ENCODE results near the gene TM4SF1.
A peak's percentile ranks its signal among the peaks of the same experiment; 100 is the strongest.

The TM4SF1 gene

GRCh38 chr3:149327156-149327555 is 50.3 kb downstream of the TM4SF1 start:
- Histone ChIP-seq H4K8ac (ENCODE audit: low read depth, low read length) (no peak overlapping the region), H3K9me3 (ENCODE audit: insufficient read depth, low read depth, low read length) (no peaks in the 10 kb centered on the region), H3K14ac (ENCODE audit: low read length) (no peak overlapping the region), H2BK5ac (ENCODE audit: low read depth, low read length, poor library complexity) (no peak overlapping the region), H4K91ac (ENCODE audit: low read depth, low read length) (no peak overlapping the region), H3K4me1 (ENCODE audit: control insufficient read depth in 1 of 2, insufficient read depth in 2 of 2, low read length in 2 of 2) (no peaks in the 10 kb centered on the region), H3K79me1 (ENCODE audit: low read length) (no peaks in the 10 kb centered on the region), H2BK120ac (ENCODE audit: insufficient read depth, low read length, poor library complexity) (no peak overlapping the region), H3K23ac (ENCODE audit: low read length) (no peak overlapping the region), H3K18ac (ENCODE audit: low read length) (no peak overlapping the region), H4K12ac (ENCODE audit: low read depth, low read length) (no peak overlapping the region), H3K4ac (ENCODE audit: low read depth, low read length) (no peak overlapping the region), H2BK12ac (ENCODE audit: low read length) (no peak overlapping the region), H3K4me3 (ENCODE audit: low read depth, low read length) (no peak overlapping the region), H3K27ac (ENCODE audit: low read depth, low read length) (no peak overlapping the region), H2AFZ (ENCODE audit: insufficient read depth, low read length, poor library complexity) (no peak overlapping the region), H3K27me3 (ENCODE audit: insufficient read depth, low read length) (no peaks in the 10 kb centered on the region), H3K36me3 (ENCODE audit: control insufficient read depth in 1 of 2, insufficient read depth in 2 of 2, low read length in 2 of 2) (no peaks in the 10 kb centered on the region), H3K4me2 (ENCODE audit: low read length) (no peak overlapping the region), H3K79me2 (ENCODE audit: control insufficient read depth, insufficient read depth, low read length, poor library complexity) (no peaks in the 10 kb centered on the region), H2AK5ac (ENCODE audit: low read length) (no peak overlapping the region), H3K9ac (ENCODE audit: low read length) (no peak overlapping the region)
- DNase-seq: no peak
- WGBS (ENCODE audit: extremely low coverage, insufficient coverage, insufficient read length): no CpG with 5 or more reads among the region's 2 CpGs

- H3K14ac ChIP-seq (ENCODE audit: low read length): no peak overlapping the region
- H3K79me1 ChIP-seq (ENCODE audit: low read length): no peaks in the 10 kb centered on the region
- DNase-seq: no peak
- H2AFZ ChIP-seq (ENCODE audit: insufficient read depth, low read length, poor library complexity): no peak overlapping the region
- H3K27ac ChIP-seq (ENCODE audit: low read depth, low read length): no peak overlapping the region
- H2BK5ac ChIP-seq (ENCODE audit: low read depth, low read length, poor library complexity): no peak overlapping the region
- H2AK5ac ChIP-seq (ENCODE audit: low read length): no peak overlapping the region
- H4K8ac ChIP-seq (ENCODE audit: low read depth, low read length): no peak overlapping the region
- no peak overlapping the region for H3K23ac ChIP-seq (ENCODE audit: low read length)
- H3K4me3 ChIP-seq (ENCODE audit: low read depth, low read length): no peak overlapping the region
- no peak overlapping the region for H2BK12ac ChIP-seq (ENCODE audit: low read length)
- no peaks in the 10 kb centered on the region for H3K27me3 ChIP-seq (ENCODE audit: insufficient read depth, low read length)
- H2BK120ac ChIP-seq (ENCODE audit: insufficient read depth, low read length, poor library complexity): no peak overlapping the region
- no peaks in the 10 kb centered on the region for H3K4me1 ChIP-seq (ENCODE audit: control insufficient read depth in 1 of 2, insufficient read depth in 2 of 2, low read length in 2 of 2)
- H3K18ac ChIP-seq (ENCODE audit: low read length): no peak overlapping the region
- no peaks in the 10 kb centered on the region for H3K9me3 ChIP-seq (ENCODE audit: insufficient read depth, low read depth, low read length)
- no peaks in the 10 kb centered on the region for H3K79me2 ChIP-seq (ENCODE audit: control insufficient read depth, insufficient read depth, low read length, poor library complexity)
- no peak overlapping the region for H4K91ac ChIP-seq (ENCODE audit: low read depth, low read length)
- H3K36me3 ChIP-seq (ENCODE audit: control insufficient read depth in 1 of 2, insufficient read depth in 2 of 2, low read length in 2 of 2): no peaks in the 10 kb centered on the region
- no peak overlapping the region for H4K12ac ChIP-seq (ENCODE audit: low read depth, low read length)
- H3K4me2 ChIP-seq (ENCODE audit: low read length): no peak overlapping the region
- no peak overlapping the region for H3K9ac ChIP-seq (ENCODE audit: low read length)
- H3K4ac ChIP-seq (ENCODE audit: low read depth, low read length): no peak overlapping the region
These were observed 51.9 kb downstream of the TM4SF1 start for GRCh38 chr3:149325581-149325980.

GRCh38 chr3:149324332-149324731 is 53.1 kb downstream of the TM4SF1 start:
- Histone ChIP-seq H3K4me1 (ENCODE audit: control insufficient read depth in 1 of 2, insufficient read depth in 2 of 2, low read length in 2 of 2) (no peaks in the 10 kb centered on the region), H3K18ac (ENCODE audit: low read length) (no peak overlapping the region), H2BK12ac (ENCODE audit: low read length) (no peak overlapping the region), H3K27me3 (ENCODE audit: insufficient read depth, low read length) (no peaks in the 10 kb centered on the region), H3K9ac (ENCODE audit: low read length) (peak overlapping the region; percentile 16), H3K4ac (ENCODE audit: low read depth, low read length) (no peak overlapping the region), H3K4me2 (ENCODE audit: low read length) (no peak overlapping the region), H2AFZ (ENCODE audit: insufficient read depth, low read length, poor library complexity) (no peak overlapping the region), H2AK5ac (ENCODE audit: low read length) (no peak overlapping the region), H3K79me2 (ENCODE audit: control insufficient read depth, insufficient read depth, low read length, poor library complexity) (no peaks in the 10 kb centered on the region), H3K23ac (ENCODE audit: low read length) (no peak overlapping the region), H3K27ac (ENCODE audit: low read depth, low read length) (no peak overlapping the region), H4K12ac (ENCODE audit: low read depth, low read length) (no peak overlapping the region), H3K79me1 (ENCODE audit: low read length) (no peaks in the 10 kb centered on the region), H3K14ac (ENCODE audit: low read length) (no peak overlapping the region), H3K36me3 (ENCODE audit: control insufficient read depth in 1 of 2, insufficient read depth in 2 of 2, low read length in 2 of 2) (no peaks in the 10 kb centered on the region), H3K4me3 (ENCODE audit: low read depth, low read length) (no peak overlapping the region), H2BK120ac (ENCODE audit: insufficient read depth, low read length, poor library complexity) (no peak overlapping the region), H3K9me3 (ENCODE audit: insufficient read depth, low read depth, low read length) (no peaks in the 10 kb centered on the region), H4K91ac (ENCODE audit: low read depth, low read length) (no peak overlapping the region), H2BK5ac (ENCODE audit: low read depth, low read length, poor library complexity) (no peak overlapping the region), H4K8ac (ENCODE audit: low read depth, low read length) (no peak overlapping the region)
- DNase-seq: no peak

- Histone ChIP-seq H3K79me1 (ENCODE audit: low read length) (no peaks in the 10 kb centered on the region), H4K12ac (ENCODE audit: low read depth, low read length) (no peak overlapping the region), H3K9ac (ENCODE audit: low read length) (no peak overlapping the region), H3K14ac (ENCODE audit: low read length) (no peak overlapping the region), H3K4me1 (ENCODE audit: control insufficient read depth in 1 of 2, insufficient read depth in 2 of 2, low read length in 2 of 2) (no peaks in the 10 kb centered on the region), H3K27ac (ENCODE audit: low read depth, low read length) (no peak overlapping the region), H3K79me2 (ENCODE audit: control insufficient read depth, insufficient read depth, low read length, poor library complexity) (no peaks in the 10 kb centered on the region), H3K4ac (ENCODE audit: low read depth, low read length) (no peak overlapping the region), H3K4me3 (ENCODE audit: low read depth, low read length) (no peak overlapping the region), H3K4me2 (ENCODE audit: low read length) (no peak overlapping the region), H2BK5ac (ENCODE audit: low read depth, low read length, poor library complexity) (no peak overlapping the region), H2BK120ac (ENCODE audit: insufficient read depth, low read length, poor library complexity) (no peak overlapping the region), H2AFZ (ENCODE audit: insufficient read depth, low read length, poor library complexity) (no peak overlapping the region), H3K18ac (ENCODE audit: low read length) (no peak overlapping the region), H4K8ac (ENCODE audit: low read depth, low read length) (no peak overlapping the region), H2BK12ac (ENCODE audit: low read length) (no peak overlapping the region), H3K36me3 (ENCODE audit: control insufficient read depth in 1 of 2, insufficient read depth in 2 of 2, low read length in 2 of 2) (no peaks in the 10 kb centered on the region), H2AK5ac (ENCODE audit: low read length) (no peak overlapping the region), H3K23ac (ENCODE audit: low read length) (no peak overlapping the region), H4K91ac (ENCODE audit: low read depth, low read length) (no peak overlapping the region), H3K9me3 (ENCODE audit: insufficient read depth, low read depth, low read length) (no peaks in the 10 kb centered on the region), H3K27me3 (ENCODE audit: insufficient read depth, low read length) (no peaks in the 10 kb centered on the region)
- DNase-seq: no peak
- no CpG with 5 or more reads among the region's 2 CpGs for WGBS (ENCODE audit: extremely low coverage, insufficient coverage, insufficient read length)
These were observed 55.8 kb downstream of the TM4SF1 start for GRCh38 chr3:149321640-149322039.

DNA sequence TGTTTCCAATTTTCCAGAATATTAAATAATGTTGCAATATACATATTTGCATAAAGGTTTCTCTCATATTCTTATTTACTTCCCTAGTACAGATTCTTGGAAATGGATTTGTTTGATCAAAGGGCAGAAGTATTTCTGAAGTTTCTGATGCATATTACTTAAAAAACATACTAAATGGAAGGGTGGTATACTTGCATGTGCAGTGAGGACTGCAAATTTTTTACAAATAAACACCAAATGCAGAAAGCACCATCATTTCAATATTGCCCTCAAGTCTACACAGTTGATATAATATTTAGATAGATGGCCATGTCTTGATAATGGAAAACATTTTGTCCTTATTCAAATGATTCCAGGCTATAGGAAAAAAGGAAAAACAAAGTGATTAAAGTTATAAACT is 56.3 kb downstream of the TM4SF1 start:
- H3K27ac ChIP-seq (ENCODE audit: low read depth, low read length): no peak overlapping the region
- no peaks in the 10 kb centered on the region for H3K36me3 ChIP-seq (ENCODE audit: control insufficient read depth in 1 of 2, insufficient read depth in 2 of 2, low read length in 2 of 2)
- no peak overlapping the region for H3K4me2 ChIP-seq (ENCODE audit: low read length)
- no peaks in the 10 kb centered on the region for H3K27me3 ChIP-seq (ENCODE audit: insufficient read depth, low read length)
- no peak for DNase-seq
- no peak overlapping the region for H4K91ac ChIP-seq (ENCODE audit: low read depth, low read length)
- H3K4me1 ChIP-seq (ENCODE audit: control insufficient read depth in 1 of 2, insufficient read depth in 2 of 2, low read length in 2 of 2): no peaks in the 10 kb centered on the region
- no peak overlapping the region for H3K4me3 ChIP-seq (ENCODE audit: low read depth, low read length)
- H3K9ac ChIP-seq (ENCODE audit: low read length): no peak overlapping the region
- H4K12ac ChIP-seq (ENCODE audit: low read depth, low read length): no peak overlapping the region
- no peak overlapping the region for H2BK5ac ChIP-seq (ENCODE audit: low read depth, low read length, poor library complexity)
- no peak overlapping the region for H3K4ac ChIP-seq (ENCODE audit: low read depth, low read length)
- H3K14ac ChIP-seq (ENCODE audit: low read length): no peak overlapping the region
- H2AFZ ChIP-seq (ENCODE audit: insufficient read depth, low read length, poor library complexity): no peak overlapping the region
- no peaks in the 10 kb centered on the region for H3K79me1 ChIP-seq (ENCODE audit: low read length)
- H2AK5ac ChIP-seq (ENCODE audit: low read length): no peak overlapping the region
- no peaks in the 10 kb centered on the region for H3K79me2 ChIP-seq (ENCODE audit: control insufficient read depth, insufficient read depth, low read length, poor library complexity)
- no peak overlapping the region for H2BK12ac ChIP-seq (ENCODE audit: low read length)
- no peak overlapping the region for H4K8ac ChIP-seq (ENCODE audit: low read depth, low read length)
- no peak overlapping the region for H3K18ac ChIP-seq (ENCODE audit: low read length)
- no peak overlapping the region for H2BK120ac ChIP-seq (ENCODE audit: insufficient read depth, low read length, poor library complexity)
- no peak overlapping the region for H3K23ac ChIP-seq (ENCODE audit: low read length)
- no peaks in the 10 kb centered on the region for H3K9me3 ChIP-seq (ENCODE audit: insufficient read depth, low read depth, low read length)
